DOHH2 (cell line): Measurements from ENCODE around the gene CDKAL1.

Experiments
- CTCF ChIP-seq: fragments of 200-600 bp; sonication (generic); IDR thresholded peaks from one replicate; pipeline ENCODE4 v1.5.1; 2014; ENCODE audit warnings: antibody characterized with exemption, mild to moderate bottlenecking, low read depth, low read length; ENCODE audit not compliant: poor library complexity, severe bottlenecking
- EZH2phosphoT487 ChIP-seq: fragments of 200-600 bp; sonication (generic); IDR thresholded peaks from 2 replicates; pipeline ENCODE4 v1.6.1; 2017; ENCODE audit warnings: borderline replicate concordance, mild to moderate bottlenecking, antibody characterized with exemption, low read length, moderate library complexity, mixed read lengths

- TF ChIP-seq CTCF: no peak
- TF ChIP-seq EZH2phosphoT487: no peak
Observed at GRCh38 chr6:20709451-20709850, 175.2 kb downstream of the CDKAL1 start.
